Stimulated activated CD8-positive, alpha-beta memory T cell treated with anti-CD3 and anti-CD28 coated beads, Interleukin-15, amount 100 ng/mL, for 1 hour (primary cell): ENCODE results near the gene HDGFL3.
"Not testable (repeated sequence)": the region's sequence is repeated elsewhere in the genome, so short reads cannot be mapped to it uniquely, and the experiment has no call there.

Experiments
- DNase-seq: peaks from one replicate; pipeline ENCODE4 v3.0.0-alpha.2; 2020; ENCODE audit warnings: low read depth

HDGFL3 gene

GRCh38 chr15:83099290-83099689, 108.3 kb downstream of the HDGFL3 start:
- DNase-seq = no peak

DNA sequence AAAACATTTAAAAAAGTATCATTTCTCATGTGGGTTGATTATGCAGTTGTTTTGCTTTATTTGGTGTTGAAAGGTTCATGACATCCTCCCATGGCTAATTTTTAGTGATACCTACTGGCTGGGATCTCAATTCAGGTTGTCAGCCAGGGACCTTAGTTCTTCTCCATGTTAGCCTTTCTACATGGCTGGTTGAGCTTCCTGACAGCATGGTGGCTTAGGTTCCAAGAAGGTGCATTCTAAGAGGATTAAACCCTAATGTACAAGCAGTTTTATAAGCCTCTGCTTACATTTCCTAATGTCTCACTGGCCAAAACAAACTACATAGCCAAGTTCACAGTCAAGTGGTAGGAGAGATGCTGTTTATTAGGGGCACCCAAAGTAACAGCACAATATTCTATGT, 109.5 kb downstream of the HDGFL3 start:
- no peak for DNase-seq

GRCh38 chr15:83094583-83094982, 113.0 kb downstream of the HDGFL3 start:
- no peak for DNase-seq

- no peak for DNase-seq
Observed at GRCh38 chr15:83092309-83092976, 115.2 kb downstream of the HDGFL3 start.

- not testable (repeated sequence) for DNase-seq
Observed at GRCh38 chr15:83091965-83092308, 115.7 kb downstream of the HDGFL3 start.

- DNase-seq = no peak
Observed at GRCh38 chr15:83090465-83090864, 117.2 kb downstream of the HDGFL3 start.

DNA sequence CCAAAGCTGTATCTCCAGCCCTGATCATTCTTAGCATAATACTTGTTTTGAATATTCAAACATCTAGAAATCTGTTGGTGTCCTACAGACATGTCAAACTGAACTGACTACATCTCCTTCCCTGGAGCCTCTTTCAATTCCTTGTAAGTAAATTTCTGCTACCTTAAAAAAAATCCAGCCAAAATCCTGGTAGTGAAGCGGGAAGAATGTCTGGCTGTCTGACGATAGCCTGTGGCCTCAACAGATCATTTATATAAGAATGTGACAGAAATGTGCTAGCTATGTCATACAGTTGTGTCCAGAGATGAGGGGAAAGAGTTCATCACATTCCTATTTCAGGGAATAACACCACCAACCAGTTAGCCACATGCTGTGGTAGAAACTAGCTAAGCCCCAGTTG, 118.7 kb downstream of the HDGFL3 start:
- no peak for DNase-seq

DNA sequence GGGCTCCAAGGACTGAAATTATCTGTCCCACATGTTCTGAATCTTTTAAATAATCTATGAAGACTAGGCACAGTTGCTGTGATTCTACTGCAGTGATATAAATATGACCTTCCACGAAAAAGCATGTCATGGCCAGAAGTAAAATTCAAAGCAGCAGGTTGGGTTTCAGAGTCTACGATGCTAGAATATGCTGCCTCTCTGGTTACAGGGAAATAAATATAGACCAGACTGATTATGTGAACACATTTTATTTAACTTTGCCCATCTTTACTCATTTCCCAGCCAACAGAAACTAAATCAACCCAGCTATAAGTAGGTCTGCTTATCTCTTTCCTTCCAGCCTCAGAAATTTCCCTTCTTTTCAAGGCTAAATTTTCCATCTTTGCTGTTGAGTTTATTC, 120.0 kb downstream of the HDGFL3 start:
- no peak for DNase-seq

DNA sequence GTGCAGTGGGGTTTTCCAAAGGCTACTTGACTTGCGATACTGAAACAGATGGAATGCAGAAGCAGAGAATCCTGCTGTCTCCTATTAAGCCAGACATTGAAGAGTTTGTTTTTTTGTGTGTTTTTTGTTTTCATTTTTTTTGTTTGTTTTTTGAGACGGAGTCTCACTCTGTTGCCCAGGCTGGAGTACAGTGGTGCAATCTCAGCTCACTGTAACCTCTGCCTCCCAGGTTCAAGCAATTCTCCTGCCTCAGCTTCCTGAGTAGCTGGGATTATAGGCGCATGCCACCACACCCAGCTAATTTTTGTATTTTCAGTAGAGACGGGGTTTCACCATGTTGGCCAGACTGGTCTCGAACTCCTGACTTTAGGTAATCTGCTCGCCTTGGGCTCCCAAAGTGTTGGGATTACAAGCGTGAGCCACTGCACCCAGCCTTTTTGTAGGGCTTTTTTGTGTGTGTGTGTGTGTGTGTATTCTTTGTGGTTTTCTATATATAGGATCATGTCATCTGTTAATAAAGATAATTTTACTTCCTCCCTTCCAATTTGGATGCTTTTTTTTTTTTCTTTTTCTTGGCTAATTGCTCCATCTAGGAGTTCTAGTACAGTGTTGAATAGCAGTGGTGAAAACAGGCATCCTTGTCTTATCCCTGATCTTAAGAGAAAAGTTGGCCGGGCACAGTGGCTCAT, 121.6 kb downstream of the HDGFL3 start:
- DNase-seq = not testable (repeated sequence)

DNA sequence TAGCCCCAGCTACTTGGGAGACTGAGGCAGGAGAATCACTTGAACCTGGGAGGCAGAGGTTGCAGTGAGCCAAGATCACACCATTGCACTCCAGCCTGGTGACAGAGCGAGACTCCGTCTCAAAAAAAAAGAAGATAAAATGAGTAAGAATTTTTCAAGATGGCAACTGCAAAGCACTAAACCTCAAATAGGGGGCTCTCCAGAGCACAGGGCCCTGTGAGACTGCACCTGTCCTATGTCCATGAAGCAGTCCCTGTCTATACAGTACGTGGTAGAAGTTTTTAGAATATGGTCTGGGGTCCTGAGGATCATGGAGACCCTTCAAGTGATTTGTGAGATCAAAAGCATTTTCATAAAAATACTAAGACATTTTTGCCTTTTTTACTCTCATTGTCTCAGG, 122.2 kb downstream of the HDGFL3 start:
- not testable (repeated sequence) for DNase-seq

GRCh38 chr15:83082730-83083386, 124.8 kb downstream of the HDGFL3 start:
- no peak for DNase-seq

- DNase-seq = no peak
Observed at GRCh38 chr15:83081256-83082014, 126.2 kb downstream of the HDGFL3 start.

DNA sequence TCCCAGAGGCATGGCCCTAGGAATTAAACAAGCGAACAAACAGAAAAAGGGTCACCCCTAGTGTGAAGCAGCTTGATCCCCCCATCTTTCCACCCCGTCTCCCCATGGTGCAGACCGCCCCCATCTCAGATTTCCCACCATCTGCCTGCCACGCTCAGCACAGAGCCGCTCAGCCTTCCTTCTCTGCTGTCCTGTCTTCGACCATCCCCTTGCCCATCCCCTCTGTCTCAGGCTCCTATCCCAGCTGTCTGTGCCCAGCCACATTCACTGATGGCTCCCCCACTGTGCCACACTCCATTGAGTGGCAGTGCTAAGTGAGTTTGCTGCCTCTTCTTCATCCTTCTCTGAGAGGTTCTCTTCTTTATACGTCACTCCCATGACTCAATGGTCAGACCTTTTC, 128.9 kb downstream of the HDGFL3 start:
- no peak for DNase-seq
